Myocyte (in vitro differentiated cells): Measurements from ENCODE around the gene SLC16A4. TPM values are rescaled to one million over a fixed set of nuclear protein-coding genes. Genes with fewer than 3 reads are reported as not detected.

Source experiments
- DNase-seq: peaks from one replicate; pipeline ENCODE4 v3.0.0-alpha.2; 2012; ENCODE audit warnings: low read depth
- total RNA-seq: library from RNA; depleted of rRNA; stranded (reverse); fragments of >200 nt; gene quantifications from 2 replicates; pipeline ENCODE4 v1.2.3, GENCODE V29; 2014

The SLC16A4 gene
- total RNA-seq, 1 donor from 2014 or later = 26.9 TPM

DNA sequence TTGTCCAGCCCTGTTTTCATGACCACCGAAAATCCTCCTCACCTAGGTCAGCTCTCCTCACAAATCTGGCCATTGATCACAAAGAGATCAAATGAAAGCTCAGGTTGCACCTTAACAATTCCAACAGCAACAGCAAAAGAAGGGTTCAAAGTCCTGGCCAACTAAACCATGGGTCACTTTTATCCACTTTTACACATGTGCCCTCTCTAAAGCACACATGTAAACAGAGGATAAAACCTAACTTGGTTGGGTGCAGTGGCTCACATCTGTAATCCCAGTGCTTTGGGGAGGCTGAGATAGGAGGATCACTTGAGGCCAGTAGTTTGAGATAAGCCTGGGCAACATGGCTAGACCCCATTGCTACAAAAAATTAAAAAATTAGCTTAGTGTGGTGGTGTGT, 55.6 kb downstream of the SLC16A4 start:
- no peak for DNase-seq

DNA sequence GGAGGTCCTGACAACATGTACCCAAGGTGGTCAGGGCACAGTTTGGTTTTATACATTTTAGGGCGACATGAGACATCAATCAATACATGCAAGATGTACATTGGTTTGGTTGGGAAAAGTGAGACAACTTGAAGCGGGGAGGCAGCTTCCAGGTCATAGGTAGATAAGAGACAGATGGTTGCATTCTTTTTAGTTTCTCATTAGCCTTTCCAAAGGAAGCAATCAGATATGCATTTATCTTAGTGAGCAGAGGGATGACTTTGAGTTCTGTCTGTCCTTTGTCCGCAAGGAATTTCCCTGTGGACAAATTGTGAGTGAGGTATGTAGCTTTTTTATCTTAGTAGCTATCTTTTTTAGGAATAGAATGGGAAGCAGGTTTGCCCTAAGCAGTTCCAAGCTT, 62.1 kb downstream of the SLC16A4 start:
- no peak for DNase-seq

DNA sequence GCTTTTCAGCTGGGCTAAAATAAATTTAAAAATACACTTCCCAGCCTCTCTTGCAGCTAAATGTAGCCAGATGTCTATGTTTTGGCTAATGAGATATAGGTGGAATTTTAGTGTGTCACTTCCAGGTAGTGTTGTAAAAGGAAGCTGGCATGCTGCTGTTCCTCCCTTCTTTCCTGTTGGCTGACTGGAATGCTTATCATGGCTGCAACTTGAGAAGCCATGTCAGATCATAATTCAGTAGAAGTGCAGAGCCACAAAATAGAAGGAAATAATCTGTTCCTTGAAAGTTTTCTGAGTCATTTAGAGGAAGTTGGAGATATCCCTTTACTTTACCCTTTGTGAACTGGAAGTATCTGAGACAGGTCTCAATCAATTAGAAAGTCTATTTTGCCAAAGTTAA, 62.6 kb downstream of the SLC16A4 start:
- DNase-seq = no peak

DNA sequence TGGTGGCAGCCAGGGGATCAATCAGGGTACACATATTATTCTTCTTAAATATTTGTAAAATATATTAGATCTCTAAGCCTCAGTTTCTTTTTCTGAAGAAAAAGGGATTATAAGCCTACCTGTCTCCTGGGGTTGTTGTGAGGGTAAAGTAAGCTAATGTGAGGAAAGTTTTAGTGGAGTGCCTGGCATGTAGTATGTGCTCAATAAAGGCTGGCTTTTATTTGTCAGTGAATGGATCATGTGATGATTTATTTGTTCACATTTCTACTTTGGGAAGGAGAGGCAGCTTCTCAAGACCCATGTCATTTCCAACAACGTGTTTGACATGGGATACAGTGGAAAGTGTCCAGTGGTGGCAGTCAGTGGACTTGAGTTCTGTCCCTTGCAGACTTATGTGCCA, 64.0 kb downstream of the SLC16A4 start:
- no peak for DNase-seq

DNA sequence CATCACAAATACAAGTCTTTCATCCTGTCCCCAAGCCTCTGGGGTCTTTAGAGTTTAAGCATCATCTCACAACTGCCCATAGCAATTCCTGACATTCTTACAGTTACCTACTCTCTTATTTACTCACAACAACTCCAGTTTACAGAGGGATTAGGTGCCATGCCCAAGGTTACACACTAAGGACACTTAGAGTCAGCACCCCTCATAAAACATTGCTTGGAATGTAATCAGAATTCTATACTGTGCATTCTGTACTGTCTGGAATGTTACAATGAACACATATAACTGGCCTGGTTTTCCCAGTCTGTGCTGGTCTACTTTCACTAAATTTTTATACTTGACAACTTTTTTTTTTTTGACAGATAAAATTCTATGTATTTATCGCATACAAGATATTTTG, 66.2 kb downstream of the SLC16A4 start:
- no peak for DNase-seq

DNA sequence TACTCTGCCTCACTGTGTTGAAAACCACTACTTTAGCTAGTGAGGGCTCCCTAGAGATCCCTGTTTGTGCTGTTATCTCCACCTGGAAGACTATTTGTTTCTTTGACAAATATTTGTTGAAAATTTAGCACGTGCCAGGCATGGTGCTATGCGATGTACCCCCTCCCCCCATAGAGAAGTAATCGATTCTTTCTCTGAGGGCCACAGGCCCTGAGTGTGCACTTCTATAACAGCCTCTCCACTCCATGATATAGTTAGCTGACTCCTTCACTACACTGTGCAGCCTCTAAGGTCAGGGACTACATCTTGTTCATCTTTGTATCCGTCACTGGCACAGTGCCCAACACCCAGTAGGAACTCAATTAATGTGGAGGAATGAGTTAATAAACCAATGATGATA, 69.0 kb downstream of the SLC16A4 start:
- DNase-seq = no peak

DNA sequence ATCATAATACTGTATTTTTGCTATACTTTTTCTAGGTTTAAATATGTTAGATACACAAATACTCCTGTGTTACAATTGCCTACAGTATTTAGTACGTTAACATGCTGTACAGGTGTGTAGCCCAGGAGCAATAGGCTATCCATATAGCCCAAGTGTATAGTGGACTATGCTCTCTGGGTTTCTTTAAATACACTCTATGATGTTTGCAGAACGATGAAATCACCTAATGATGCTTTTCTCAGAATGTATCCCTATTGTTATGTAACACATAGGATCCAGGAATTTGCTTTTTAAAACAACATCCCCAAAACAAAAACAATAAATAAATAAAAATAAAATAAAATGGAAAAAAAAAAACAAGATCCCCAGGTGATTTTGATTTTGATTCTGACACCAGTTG, 69.8 kb downstream of the SLC16A4 start:
- DNase-seq = no peak

DNA sequence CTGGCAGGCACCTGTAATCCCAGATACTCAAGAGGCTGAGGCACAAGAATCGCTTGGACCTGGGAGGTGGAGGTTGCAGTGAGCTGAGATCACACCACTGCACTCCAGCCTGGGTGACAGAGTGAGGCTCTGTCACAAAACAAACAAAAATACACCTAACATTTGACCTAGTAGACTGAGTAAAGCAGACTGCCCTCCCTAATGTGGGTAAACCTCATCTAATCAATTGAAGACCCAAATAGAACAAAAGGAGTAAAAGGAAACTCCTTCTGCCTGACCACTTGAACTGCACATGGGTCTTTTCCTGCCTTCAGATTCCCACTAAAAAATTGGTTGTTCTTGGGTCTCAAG, 70.7 kb downstream of the SLC16A4 start:
- no peak for DNase-seq

DNA sequence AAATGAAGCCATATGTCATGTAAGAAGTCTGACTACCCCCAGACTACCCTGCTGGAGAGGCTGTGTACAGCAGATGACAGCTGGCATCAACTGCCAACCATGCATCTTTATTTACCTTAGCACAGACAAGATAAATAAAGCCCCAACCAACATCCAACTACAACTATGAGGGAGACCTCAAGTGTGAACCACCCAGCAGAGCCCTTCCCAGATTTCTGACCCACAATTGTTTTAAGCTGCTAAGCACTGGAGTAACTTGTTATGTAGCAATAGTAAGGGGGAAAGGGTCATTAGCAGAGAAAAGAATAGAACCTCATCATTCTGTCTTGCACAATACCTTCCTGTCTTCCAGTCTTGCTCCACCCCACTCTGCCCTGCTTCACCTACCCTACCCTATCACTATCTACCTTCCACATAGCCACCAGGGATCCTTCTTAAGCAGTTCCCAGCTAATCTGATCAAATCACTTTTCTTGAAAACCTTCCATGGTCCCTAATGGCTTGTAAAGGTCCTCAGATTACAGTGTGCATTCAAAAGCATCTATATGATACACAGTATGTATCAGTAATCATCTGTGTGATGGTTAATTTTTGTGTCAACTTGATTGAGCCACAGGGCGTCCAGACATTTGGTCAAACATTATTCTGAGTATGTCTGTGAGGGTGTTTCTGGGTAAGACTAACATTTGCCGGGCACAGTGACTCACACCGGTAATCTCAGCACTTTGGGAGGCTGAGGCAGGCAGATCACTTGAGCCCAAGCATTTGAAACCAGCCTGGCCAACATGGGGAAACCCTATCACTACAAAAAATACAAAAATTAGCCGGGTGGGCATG, 71.3 kb downstream of the SLC16A4 start:
- DNase-seq = no peak

DNA sequence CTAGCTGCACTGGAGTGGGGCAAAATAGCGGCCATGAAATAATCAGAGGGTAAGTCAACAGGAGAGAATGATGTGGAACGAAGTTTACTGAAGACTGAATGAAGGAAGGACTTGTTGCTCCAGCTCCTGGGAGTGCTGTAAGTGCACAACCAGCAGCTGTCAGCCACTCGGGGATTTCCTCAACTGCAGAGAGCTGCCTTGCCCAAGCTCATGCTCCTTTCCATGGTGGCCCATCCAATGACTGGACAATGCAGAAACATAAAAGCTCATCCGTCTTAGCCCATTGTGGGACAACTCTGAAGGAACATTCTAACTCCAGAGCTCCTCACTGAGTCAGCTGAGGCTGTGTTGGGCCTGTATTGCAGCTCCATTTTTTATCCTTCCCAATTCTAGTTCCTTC, 72.8 kb downstream of the SLC16A4 start:
- no peak for DNase-seq

DNA sequence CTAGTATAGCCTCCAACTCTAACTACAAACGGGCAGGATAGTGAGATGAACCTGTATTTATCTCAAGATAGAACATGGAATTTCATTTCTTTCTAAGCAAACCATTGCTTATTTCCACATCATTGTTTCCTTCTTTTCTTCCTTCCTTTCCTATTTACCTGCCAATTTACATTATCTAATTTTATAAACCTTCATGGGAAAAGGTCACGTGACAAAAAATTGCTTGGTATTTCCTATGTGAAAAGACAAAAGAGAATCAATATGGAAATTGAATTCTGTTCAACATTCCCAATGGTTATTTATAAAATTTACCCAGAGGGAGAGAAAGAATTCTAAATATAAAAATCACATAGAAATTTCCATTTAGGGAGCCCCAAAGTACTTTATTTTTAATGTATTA, 74.1 kb downstream of the SLC16A4 start:
- no peak for DNase-seq

Other genes with a start within 250 kb of the SLC16A4 start
- gene SLC6A17, start 240.5 kb downstream of the SLC16A4 start, total RNA-seq = 0.37 and 0.47 TPM in 2 replicates
- gene KCNC4, start 180.7 kb downstream of the SLC16A4 start, total RNA-seq = 3.6 and 9.5 TPM in 2 replicates
- 32.2 and 34.7 TPM in 2 replicates for gene RBM15, start 51.6 kb downstream of the SLC16A4 start, total RNA-seq
- gene LAMTOR5, start 16.7 kb upstream of the SLC16A4 start, total RNA-seq = 102 TPM in 2 replicates
- gene PROK1, start 60.1 kb upstream of the SLC16A4 start, total RNA-seq = not detected in 2 replicates
- 0.42 TPM in 1 of 2 replicates, not detected in the other for gene KCNA10, start 128.1 kb upstream of the SLC16A4 start, total RNA-seq
- gene KCNA2, start 215.3 kb upstream of the SLC16A4 start, total RNA-seq = 0.10 TPM in 1 of 2 replicates, not detected in the other